Tibial nerve (tissue), 3 donors: ENCODE measurements around the gene PHF21B.

ENCODE experiments used
- CTCF ChIP-seq, 5 experiments: fragments of 200-600 bp in 3 of 5; fragments of 450-650 bp in 2 of 5; sonication (generic) in 3 of 5; IDR thresholded peaks; one replicate each; pipeline ENCODE4 v1.5.1; 2016 to 2019; ENCODE audit warnings: antibody characterized with exemption in 5 of 5, mild to moderate bottlenecking in 3 of 5, moderate library complexity in 2 of 5
- POLR2A ChIP-seq, 2 donors: fragments of 450-650 bp; IDR thresholded peaks; one replicate each; pipeline ENCODE4 v1.6.1; 2017; ENCODE audit warnings: antibody characterized with exemption in 2 of 2, mild to moderate bottlenecking in 2 of 2, moderate library complexity in 2 of 2

- TF ChIP-seq CTCF (IDR thresholded peaks at IDR 0.05): no peak
- no peak for TF ChIP-seq POLR2A (IDR thresholded peaks at IDR 0.05)
Observed at GRCh38 chr22:44898236-44898635, 111.6 kb downstream of the PHF21B start.
